ENCODE data around the gene NID1.

The NID1 gene, protein sequence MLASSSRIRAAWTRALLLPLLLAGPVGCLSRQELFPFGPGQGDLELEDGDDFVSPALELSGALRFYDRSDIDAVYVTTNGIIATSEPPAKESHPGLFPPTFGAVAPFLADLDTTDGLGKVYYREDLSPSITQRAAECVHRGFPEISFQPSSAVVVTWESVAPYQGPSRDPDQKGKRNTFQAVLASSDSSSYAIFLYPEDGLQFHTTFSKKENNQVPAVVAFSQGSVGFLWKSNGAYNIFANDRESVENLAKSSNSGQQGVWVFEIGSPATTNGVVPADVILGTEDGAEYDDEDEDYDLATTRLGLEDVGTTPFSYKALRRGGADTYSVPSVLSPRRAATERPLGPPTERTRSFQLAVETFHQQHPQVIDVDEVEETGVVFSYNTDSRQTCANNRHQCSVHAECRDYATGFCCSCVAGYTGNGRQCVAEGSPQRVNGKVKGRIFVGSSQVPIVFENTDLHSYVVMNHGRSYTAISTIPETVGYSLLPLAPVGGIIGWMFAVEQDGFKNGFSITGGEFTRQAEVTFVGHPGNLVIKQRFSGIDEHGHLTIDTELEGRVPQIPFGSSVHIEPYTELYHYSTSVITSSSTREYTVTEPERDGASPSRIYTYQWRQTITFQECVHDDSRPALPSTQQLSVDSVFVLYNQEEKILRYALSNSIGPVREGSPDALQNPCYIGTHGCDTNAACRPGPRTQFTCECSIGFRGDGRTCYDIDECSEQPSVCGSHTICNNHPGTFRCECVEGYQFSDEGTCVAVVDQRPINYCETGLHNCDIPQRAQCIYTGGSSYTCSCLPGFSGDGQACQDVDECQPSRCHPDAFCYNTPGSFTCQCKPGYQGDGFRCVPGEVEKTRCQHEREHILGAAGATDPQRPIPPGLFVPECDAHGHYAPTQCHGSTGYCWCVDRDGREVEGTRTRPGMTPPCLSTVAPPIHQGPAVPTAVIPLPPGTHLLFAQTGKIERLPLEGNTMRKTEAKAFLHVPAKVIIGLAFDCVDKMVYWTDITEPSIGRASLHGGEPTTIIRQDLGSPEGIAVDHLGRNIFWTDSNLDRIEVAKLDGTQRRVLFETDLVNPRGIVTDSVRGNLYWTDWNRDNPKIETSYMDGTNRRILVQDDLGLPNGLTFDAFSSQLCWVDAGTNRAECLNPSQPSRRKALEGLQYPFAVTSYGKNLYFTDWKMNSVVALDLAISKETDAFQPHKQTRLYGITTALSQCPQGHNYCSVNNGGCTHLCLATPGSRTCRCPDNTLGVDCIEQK

GRCh38 chr1:236064674-236065508 lies at the start of gene NID1:
Gene NID1, minus strand, starts transcription at chr1:236065090. Its CDS starts 11 bp downstream, at chr1:236065079.
- DNase-seq, result peak; percentile 16

- no peak for DNase-seq
These were observed 49.3 kb upstream of the NID1 start for GRCh38 chr1:236114076-236114747.

- DNase-seq, result no peak
These were observed 48.6 kb upstream of the NID1 start for GRCh38 chr1:236113324-236114032.

DNA sequence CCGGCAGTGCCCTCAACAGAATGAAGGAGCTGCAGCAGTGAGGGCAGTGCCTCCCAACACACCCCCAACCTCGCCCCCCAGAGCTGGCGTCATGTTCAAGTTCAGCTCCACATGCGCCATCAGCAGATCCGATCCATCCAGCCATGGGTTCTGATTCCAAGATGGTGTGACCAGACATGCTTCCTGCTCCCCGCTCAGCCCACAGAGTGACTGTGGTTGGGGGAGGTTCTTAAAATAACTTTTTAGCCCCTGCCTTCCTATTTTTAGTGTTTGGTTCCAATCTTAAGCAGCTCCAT lies 47.4 kb upstream of the NID1 start:
- DNase-seq, result no peak

- no peak for DNase-seq
These were observed 46.8 kb upstream of the NID1 start for GRCh38 chr1:236111527-236112331.

GRCh38 chr1:236110137-236110536 lies 45.2 kb upstream of the NID1 start:
- DNase-seq, result no peak

DNA sequence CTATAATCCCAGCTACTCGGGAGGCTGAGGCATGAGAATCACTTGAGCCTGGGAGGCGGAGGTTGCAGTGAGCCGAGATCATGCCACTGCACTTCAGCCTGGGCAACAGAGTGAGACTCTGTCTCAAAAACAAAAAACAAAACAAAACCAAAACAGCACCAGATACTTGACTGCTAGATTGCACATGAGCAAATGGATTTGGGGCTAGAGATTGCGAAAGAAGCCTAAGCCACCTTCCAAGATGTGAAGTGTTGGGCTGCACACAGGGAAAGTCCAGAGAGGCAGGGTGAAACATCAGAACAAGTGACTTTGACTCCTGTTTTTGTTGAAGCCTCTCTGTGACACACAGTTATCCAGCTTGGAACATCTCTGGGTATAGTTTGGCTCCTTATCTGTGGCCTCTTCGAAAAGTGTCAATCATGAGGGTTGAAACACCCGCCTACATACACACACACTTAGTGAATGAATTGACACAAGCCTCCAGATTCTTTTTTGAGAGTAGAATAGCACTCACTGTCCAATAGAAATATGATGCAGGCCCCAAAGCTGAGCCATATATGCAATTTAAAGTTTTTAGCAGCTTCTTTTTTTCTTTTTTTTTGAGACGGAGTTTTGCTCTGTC lies 43.2 kb upstream of the NID1 start:
- DNase-seq, result no peak

GRCh38 chr1:236107121-236107907 lies 42.4 kb upstream of the NID1 start:
- no peak for DNase-seq

DNA sequence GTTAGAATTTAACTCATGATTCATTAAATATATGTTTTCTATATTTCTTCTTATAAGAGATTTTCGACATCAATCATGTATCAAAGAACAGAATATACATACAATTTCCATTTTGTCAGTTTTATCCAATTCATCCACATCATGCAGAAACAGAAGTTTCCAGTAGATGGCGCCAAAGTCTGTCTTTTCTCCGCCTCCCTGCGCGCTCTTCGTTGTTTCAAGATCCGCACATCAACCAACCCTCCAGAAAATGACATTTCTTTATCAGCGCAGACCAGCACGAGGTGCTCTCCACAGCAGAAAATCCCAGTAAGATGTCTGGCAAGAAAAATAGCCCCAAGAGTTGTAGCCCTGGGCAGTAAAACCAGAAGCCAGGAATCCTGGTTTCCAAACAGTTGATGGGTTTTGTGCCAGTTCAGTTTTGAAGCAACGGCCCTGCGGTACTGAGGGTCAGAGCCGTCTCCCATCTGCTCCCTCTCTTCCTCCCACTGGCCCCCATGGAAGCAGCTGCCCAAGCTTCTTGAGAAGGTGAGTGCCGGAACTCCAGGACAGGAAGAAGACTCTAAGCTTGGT lies 38.8 kb upstream of the NID1 start:
- peak; percentile 21 for DNase-seq

DNA sequence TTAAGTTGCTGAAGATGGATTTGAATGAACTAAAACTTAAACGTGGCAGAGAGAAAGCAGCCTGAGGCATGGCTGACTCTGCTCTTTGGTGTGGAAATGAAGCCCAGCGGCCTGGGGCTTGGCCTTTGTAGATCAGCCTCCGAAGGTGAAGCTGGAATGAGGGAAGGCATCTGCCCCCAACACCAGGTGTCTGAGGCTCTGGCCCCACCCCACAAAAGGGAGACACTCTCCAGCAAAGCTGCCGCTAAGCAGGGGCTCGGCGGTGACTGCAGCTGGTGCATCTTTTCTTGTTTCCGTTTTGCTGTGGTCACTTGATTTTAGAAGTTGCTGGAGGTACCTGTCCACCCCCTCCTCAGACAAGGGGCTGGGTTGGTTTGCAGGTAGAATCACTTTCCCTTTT lies 38.2 kb upstream of the NID1 start:
- no peak for DNase-seq

DNA sequence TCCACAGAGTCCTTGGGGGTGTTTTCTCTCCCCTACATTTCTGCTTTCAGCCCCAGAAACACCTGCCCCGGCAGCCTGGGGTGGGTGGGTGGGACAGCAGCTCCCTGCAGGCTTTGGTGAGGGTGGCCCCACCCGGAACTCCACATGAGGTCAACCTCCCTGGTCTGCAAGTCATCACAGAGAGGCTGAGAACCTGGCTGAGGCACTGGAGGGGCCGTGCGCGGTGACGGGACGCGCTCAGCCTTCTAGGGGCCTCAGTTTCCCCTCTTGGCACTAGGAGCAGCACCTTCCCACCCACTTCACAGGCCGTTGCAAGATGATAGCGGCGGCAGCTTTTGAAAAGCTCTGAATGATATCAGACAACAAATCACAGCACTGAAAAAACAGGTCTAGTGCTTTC lies 37.7 kb upstream of the NID1 start:
- DNase-seq, result no peak

DNA sequence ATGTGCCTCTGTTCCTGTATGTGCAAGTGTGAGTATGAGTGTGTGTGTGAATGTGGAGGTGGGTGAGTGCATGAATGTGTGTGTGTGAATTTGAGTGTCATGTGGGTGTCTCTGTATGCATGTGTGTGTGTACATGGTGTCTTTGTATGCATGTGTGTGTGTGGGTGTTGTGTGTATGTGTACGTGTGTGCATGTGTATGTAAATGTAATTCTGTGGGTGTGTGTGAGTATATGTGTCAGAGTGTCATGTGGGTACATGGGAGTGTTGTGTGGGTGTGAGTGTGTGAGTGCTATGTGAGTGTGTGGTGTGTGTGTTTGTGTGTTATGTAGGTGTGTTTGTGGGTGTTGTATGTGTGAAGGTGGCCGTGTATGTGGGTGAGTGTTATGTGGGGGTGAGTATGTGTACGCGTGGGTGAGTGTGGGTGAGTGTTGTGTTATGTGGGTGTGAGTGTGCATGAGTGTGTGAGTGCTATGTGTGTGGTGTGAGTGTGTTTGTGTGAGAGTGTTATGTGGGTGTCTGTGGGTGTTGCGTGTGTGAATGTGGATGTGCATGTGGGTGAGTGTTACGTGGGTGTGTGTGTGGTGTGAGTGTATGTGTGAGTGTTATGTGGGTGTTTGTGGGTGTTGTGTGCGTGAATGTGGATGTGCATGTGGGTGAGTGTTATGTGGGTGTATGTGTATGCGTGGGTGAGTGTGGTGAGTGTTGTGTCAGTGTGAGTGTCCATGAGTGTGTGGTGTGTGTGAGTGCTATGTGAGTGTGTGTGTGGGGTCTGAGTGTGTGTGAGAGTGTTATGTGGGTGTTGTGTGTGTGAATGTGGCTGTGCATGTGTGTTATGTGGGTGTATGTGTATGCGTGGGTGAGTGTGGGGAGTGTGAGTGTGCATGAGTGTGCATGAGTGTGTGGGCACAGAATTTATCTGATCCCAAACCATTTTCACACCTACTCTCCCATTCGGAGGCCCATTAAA lies 36.6 kb upstream of the NID1 start:
- no peak for DNase-seq

DNA sequence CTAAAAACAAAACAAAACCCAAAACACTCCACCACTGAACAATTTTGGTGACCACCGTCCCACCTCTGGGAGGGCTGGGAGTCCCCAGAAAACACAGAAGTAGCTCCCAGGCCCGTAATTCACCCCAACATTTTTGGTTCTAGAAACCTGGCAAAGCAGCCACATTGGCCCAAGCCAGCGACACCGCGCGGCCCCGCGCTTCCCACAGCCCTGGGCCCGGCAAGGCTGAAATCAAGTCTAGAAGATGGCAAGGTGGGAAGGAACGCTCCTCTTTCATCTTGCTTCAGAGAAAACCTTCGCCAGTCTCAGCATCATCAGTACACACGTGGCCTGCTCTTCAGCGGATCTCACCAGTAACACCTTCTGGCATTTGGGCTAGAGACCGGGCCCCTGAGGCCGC lies 35.9 kb upstream of the NID1 start:
- DNase-seq, result no peak

GRCh38 chr1:236099355-236099974 lies 34.6 kb upstream of the NID1 start:
- no peak for DNase-seq

DNA sequence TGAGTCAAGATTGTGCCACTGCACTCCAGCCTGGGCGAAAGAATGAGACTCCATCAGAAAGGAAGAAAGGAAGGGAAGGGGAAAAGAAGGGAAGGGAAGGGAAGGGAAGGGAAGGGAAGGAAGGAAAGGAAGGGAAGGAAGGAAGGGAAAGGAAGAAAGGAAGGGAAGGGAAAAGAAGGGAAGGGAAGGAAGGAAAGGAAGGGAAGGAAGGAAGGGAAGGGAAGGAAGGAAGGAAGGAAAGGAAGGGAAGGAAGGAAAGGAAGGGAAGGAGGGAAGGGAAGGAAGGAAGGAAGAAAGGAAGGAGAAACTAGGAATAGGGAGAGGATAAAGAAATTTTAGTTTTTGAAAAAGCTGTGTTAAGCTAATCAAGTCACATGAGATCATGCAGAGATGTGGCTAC lies 33.4 kb upstream of the NID1 start:
- DNase-seq, result no peak

GRCh38 chr1:236096660-236097482 lies 32.0 kb upstream of the NID1 start:
- DNase-seq, result peak; percentile 66

All from CD4-positive, alpha-beta T cell treated with Interferon gamma for 1 hour (primary cell).